HG02678 (cell line): Measurements from ENCODE around the gene UNK.
"Not testable (repeated sequence)": the region's sequence is repeated elsewhere in the genome, so short reads cannot be mapped to it uniquely, and the experiment has no call there.

Experiments
- ATAC-seq: cut with Tn5 transposase; IDR thresholded peaks from one replicate; pipeline ENCODE4 v1.9.1; 2021; ENCODE audit warnings: mild to moderate bottlenecking, moderate library complexity; ENCODE audit not compliant: unreplicated experiment

UNK gene

GRCh38 chr17:75771334-75772281, 13.0 kb upstream of the UNK start:
- ATAC-seq, result no peak

DNA sequence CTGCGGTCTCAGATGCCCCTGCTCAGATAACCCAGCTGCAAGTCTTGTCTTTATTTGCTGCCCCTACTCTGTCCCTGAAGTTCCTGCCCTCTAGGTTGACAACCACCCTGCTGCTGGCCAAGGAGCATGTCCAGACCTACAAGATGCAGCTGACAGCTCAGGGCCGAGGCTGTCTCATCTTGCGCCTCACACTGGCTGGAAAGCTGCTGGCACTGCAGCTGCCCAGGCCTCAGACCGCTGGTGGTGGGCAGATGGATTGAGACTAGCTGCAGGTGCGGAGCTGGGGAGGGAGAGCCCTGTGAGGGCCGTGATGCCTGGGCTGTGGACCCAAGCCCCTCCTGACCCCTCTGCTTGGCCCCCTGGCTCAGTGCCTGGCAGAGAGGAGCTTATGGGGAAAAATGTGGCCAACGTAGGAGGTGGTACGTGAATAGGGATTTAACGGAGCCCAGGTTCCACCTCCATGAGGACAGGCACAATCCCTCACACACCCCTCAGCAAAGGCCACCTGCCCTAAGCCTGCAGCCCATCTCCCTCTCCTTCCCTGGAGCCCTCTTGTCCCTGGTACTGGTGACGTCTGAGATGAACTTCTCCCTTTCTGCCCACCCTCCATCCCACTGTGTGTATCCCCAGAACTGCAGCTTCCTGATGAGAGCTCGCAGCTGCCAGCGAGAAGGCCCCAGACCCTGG, 11.3 kb upstream of the UNK start:
- no peak for ATAC-seq

DNA sequence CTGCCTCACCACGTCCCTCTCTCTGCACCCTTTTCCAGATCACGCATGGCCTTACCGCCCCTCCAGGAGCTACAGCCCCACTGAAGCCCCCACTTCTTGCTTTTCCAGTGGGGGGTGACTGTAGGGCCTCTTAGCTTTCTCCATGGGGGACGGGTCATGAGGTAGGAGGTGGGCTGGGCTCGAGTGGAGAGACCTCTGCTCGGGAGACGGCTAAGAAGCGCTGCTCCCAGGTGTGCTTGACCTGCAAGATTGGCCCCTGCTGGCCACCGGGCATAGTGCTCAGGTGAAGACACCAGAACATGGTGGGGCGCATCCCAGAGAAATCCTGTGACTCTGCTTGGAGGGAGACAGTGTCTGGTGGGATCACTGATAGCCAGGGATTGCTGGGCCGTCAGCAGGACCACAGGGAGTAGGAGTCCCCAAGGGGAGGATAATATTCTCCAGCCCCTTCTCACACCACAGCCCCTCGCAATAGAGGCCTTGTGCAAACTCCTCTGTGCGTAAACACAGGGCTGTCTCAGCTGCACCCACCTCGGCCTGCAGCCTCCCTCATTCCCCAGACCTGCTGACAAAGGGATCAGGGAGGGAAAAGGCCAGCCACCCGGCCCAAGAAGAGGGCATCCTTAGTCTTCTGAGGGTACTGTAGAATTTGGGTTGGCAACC, 10.7 kb upstream of the UNK start:
- no peak for ATAC-seq

DNA sequence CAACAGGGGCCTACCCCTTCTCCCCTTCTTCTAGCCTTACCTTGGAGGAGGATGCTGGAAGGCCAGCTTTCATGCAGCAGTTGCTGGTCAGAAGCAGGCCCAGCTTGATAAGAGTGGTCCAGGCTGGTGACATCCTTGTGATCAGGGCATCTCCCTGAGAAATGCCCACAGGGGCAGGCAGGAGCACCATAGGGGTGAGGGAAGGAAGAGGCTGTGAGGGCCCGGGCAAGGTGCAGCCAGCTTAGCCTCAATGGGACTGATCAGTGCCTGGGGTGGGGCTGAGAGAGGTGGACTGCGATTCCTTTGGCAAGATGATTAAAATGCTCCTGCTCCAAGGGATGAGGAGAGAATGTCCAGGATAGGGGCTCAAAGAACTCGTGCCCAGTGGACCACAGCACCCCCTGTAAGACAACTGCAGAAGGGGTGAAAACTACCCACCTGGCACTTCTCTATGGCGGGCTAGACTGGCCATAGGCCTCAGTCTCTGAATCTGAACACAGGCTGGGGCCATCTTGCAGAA, 10.1 kb upstream of the UNK start:
- no peak for ATAC-seq

DNA sequence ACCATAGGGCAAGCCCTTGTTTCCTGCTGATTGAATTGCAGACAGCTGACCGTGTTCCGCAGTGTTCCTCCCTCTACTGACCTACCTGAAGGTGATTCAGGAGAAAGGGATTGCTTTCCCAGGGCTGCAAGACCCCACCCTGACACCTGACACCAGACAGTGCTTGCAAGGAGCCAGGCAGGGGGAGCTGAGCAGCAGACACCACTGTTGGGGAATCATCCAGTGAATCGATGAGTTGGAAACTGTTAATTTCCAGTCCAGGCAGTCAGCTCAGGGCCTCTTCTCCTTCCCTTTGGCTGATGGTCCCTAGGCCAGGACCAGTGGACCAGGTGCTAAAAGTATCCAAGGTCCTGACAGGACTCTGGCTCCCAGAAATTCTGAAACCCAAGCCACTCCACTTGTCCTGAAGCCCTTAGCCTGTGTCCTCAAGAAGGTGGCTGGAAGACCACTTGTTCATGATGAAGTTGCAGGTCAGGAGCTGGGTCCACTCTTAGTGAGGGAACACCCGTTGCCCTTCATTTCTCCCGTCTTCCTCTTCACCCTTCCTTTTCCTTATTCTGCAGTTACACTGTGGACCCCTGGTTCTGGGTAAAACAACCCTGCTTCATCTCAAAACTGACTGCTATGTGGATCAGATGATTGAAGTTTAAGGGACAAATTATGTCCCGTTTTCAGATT, 9.5 kb upstream of the UNK start:
- no peak for ATAC-seq

DNA sequence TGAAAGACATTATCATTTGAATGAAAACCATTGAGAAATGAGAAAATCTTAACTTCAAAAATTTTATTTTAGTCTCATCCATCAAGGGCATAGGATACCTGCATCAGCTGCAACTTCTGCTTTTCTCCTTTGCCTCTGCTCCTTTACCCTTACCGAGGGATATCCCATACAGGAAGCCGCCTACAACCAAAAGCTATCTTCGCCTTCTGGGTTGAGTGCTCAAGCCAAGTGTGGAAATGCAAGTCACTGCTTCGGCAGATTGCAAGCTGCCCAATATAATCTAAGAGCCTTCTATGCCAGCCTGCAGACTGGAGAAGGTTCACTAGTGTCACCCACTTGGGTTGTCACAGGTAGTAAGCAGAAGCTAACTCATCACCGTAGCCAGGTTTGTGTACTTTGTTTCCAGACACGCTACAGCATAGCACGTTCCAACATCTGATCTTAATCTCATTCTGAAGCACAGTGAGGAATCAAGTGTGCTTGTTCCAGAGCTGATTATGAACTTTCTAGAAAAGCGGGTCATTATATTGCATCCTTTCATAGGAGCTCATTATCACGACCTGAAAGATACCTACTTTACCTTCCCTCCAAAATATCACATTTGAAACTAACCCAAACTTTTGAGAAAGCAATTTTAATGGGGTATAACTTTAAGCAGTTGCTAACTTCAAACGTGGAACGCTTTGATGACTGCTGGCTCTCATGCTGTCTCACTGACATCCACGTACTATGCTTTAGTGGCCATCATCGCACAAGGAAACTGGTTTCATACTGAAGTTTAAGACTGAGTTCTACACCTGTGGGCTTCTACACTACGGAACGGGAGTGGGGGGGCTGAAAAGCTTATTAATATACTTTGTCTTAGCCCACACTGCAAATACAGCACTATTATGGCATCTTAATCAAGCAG, 8.0 kb upstream of the UNK start:
- ATAC-seq, result no peak

DNA sequence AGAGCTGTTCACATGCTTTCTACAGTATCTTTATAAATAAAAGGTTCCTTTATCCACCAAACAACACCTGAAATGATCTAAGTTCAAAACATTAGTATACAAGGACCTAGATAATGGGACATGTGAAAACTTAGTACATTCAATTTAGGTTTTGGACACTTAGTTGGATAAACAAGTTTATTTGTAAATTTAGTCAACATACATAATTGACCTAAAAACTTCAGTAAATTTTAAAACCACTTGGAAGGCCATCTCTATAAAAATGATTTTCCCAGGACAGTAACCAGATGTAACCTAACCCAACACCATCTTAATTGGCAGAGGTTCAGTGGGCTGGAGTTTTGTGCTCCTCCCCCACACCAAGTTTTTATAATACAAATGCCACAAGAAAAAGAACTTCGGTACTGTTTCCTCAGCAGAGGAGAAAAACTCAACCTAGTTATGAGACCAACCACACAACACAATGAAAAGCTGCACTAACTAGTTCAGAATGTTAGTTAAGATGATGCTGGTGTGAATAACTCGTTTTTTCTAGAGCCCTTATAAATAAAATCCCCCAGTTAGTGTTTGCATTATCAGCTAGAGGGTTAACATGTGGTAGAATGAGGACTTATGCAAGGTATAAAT, 7.2 kb upstream of the UNK start:
- ATAC-seq, result no peak

DNA sequence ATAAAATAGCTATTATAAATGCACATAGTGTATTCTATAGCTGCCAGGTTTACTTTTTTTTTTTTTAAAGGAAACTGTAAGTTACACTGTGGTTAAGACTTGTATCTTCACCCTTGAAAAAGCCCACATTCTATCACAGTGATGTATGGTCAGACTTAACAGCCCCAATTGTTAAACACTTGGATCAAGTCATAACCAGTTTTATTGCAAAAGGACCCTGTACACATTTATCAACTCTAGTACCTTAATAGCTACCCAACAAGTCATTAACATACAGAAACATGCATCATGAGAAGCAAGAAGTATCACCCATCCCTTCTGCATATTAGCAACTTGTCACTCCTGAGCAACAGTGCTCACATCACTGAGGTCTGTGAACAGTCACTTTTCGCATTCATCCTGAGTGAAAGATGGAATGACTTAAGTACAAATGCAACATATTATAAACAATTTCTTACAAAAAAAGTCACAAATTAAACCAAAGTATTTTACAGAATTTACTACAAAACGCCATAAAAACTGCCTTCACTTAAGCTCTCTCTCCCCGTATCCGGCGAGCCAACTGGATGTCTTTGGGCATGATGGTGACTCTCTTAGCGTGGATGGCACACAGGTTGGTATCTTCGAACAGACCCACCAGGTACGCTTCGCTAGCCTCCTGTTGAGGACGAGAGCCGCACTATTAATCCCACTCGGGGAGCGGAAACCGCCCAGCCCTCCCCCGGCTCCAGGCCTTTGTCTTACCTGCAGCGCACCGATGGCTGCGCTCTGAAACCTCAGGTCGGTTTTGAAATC, 6.3 kb upstream of the UNK start:
- not testable (repeated sequence) for ATAC-seq

DNA sequence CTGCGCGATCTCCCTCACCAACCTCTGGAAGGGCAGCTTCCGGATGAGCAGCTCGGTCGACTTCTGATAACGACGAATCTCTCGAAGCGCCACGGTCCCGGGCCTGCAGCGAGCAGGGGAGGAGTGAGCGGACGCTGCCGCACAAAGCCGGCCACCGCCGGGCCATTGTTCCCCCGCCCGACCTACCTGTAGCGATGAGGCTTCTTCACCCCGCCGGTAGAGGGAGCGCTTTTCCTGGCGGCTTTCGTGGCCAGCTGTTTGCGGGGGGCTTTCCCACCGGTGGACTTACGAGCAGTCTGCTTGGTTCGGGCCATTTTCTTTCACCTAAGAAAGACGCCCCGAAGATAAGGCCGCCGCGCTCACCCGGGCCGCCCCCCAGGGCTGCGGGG, 5.8 kb upstream of the UNK start:
- peak; percentile 16 for ATAC-seq

DNA sequence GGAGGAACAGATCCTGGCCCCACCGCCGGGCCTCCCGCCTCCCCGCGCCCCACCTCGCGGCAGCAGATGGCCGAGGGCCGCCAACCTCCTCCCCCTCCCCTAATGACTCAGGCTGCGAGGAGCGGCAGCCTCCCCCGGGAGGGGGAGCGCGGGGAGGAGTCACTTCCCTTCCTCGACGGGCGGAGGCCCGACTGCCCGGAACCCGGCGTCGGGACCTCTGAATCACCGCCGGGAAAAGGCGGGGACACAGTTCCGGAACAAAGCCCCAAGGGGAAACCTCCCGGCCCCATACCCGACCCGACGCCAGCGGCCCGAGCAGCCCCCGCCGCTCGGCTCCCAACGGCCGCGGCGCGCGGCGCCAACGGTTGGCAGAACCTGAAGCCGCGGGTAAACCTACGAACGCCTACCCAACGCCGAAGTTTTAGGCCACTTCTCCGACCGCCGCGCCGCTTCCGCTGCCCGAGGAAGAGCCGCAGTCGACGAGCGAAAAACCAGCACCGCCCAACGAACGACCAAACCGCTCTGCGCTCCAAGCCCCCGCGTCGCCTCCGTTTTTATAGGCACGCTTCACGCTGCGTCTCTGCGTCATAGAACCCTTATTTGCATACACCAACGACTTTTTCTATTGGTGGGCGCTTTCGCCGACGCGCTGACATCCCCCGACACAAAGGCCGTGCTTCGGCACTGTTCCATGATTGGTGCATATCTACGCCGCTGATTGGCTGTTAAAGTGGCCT, 5.2 kb upstream of the UNK start:
- ATAC-seq, result peak; percentile 66

DNA sequence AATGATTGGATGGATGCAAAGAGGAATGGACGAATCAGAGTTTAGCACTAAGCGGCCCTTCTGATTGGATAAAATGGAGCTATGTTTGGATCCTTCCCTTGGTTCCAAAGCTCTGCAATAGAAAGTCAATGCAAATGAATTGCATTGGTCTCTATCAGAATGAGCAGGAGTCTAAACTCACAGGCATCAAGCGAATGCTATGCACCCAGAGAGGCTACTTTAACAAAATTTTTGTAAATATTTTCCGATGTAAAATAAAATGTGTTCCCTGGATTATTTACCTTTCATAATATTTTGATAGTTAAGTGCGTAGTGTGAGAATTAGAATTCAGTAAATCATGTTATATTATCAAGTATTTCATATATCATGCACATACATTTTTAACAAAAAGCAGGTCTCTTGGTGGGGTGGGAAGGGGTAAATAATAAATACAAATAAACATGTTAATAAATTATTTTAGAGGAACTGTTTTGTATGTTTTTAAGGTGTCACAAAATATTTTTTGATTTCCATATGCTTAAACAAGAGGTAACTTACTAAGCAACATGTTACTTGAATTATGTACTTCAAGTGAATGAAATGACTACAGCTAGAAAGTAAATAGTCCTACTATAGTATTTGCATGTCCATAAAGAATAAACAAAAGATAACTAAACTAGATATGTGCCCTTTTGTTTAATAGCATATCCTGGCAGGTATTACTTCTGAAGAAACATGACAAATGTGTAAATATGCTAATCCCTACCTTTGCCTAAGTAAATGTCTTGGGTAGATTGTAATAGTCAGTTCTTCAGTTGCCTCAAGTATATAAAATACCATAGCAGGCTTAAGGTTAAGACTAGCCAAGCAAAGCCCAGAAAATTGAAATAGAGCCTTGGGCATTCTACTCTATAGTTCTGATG, 4.4 kb upstream of the UNK start:
- ATAC-seq, result no peak

DNA sequence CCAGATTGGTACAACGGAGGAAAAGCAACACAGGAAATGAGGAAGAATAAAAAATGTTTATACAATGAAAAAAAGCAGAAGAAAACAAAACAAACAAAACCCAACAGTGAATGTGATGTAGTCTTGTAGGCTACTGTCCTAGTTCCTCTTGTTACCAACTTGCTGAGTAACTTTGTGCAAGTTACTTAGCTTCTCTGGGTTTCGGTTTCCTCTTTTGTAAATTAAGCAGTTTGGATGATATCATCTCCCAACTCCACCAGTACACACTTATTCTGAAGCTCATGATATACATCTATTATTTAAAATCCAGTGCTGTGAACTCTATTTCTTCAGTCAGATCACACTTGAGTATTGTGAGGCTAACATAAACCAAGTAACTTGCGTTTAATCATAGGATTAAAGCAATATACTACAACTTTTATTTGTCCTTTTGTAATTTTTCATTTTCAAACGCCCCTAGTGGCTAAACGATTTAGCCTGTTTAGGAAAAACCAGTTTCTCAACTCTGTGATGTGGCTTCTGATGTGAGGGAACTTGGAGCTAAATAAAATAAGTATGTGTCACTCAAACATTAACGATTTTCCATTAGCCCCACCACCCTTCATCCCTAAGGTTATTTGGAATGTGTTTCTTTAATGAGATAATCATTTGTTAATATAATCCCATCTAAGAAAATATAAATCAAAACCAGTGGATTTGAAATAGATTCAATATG, 1.4 kb upstream of the UNK start:
- ATAC-seq, result no peak

DNA sequence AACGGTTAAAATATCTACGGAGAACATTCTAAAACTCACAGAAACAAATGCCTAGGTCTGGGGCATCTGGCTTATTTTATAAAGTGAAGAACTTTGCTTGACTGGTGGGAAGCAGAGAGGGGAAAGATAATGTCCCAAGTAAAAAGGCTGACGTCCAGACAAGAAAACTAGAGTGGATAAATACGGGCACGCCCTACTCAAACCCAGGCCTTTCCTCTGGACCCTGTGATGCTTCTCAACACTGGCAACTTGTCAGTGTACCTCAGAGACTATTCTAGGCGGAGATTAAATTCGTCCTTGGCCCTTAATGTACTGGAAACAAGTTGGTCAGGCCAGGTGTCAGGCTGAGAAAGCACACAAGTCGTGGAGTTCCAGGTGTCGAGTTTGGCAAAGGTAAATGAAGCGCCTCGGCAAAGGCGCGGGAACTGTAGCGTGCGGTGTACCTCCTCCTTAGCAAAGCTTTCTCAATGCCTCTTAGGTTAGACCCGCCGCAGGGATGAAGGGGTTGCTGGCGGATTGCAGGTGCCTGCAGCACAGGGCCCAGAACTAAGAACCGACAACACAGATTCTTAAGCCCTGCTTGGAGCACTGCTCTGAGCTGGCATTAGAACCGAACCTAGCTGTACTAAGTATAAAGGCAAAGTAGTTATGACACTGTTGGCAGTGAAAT, 668 bp upstream of the UNK start:
- peak; percentile 0 for ATAC-seq

GRCh38 chr17:75785016-75785890, 647 bp downstream of the UNK start:
- peak; percentile 64 for ATAC-seq

DNA sequence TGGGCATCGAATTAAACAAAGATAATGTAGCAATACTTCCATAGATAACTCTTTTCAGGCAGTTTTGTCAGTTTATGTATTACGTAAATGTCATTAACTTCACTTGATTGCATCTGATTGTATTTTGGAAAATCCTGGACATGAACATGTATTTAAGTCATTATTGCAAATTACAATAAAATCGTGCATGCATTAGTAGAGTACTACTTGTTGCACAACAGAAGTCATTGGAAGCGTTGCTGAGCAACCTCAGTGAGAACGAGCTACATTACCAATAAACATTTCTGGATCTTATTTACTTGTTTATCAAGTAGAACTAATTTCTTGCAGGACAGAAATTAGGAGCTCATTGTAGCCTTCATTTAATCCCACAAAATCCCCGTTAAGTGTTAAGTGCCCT, 6.6 kb downstream of the UNK start:
- no peak for ATAC-seq
